ENCODE measurements around the gene ARHGAP23. TPM values are rescaled to one million over a fixed set of nuclear protein-coding genes. Genes with fewer than 3 reads are reported as not detected.
"Not testable (repeated sequence)": the region's sequence is repeated elsewhere in the genome, so short reads cannot be mapped to it uniquely, and the experiment has no call there.

The ARHGAP23 gene
- total RNA-seq, 2 experiments from 2014 or later: 0.73 TPM; not detected in 1

DNA sequence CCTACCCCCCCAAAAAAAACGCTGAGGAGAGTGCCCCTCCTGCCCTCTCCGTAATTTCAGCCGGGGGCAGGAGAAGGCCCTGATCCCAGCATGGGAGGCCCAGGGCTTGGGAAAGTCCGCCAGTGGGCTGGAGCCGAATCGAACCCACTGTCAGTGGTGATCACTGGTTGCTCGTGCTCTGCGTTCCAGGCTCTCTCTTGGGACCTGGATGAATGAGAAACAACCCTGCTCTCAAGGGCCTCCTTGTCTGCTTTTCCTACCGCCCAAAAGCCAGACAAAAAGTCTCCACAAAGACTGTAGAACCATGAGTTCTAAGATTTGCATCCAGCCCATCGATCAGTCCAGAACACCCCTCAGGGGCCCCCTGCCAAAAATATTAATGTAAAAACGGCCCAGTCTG lies 8.1 kb downstream of the ARHGAP23 start:
- no peaks in the 10 kb centered on the region for H3K27me3 Mint-ChIP-seq
- CTCF ChIA-PET: interaction anchor here (0.7 to 1.5 kb wide), 2 partner anchors 13 to 88 kb away, joined by 3 read pairs; no protein-coding TSS in a partner anchor

DNA sequence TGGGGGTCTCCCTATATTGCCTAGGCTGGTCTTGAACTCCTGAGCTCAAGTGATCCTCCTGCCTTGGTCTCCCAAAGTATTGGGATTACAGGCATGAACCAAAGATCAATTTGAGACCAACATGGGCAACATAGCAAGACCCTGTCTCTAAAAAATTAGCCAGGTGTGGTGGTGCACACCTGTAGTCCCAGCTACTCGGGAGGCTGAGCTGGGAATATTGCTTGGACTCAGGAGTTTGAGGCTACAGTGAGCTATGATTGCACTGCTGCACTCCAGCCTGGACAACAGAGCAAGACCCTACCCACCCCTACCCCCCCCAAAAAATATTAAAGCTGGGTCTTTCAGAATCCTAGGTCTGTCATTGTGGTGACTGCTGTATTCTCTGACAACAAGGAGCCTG lies 9.0 kb downstream of the ARHGAP23 start:
- ATAC-seq (ENCODE audit: poor library complexity); H3K27ac Mint-ChIP-seq: not testable (repeated sequence)
- CTCF ChIA-PET: interaction anchor here (0.7 to 1.5 kb wide), 2 partner anchors 14 to 88 kb away, joined by 3 read pairs; no protein-coding TSS in a partner anchor

More for the DNA sequence above, 8.1 kb downstream of the ARHGAP23 start:
- POLR2A ChIA-PET: no interaction called here
- Histone ChIP-seq H3K27ac (ENCODE audit: low read depth in 1 of 2, low read length in 2 of 2) (no peak overlapping the region), H3K4me1 (ENCODE audit: insufficient read depth, low read length) (no peaks in the 10 kb centered on the region), H3K9me3 (ENCODE audit: control insufficient read depth in 1 of 2, insufficient read depth in 1 of 2, low read length in 2 of 2) (no peaks in the 10 kb centered on the region), H3K4me3 (ENCODE audit: low read length) (no peak overlapping the region), H3K27me3 (ENCODE audit: control insufficient read depth in 1 of 2, insufficient read depth in 2 of 2, low read length in 2 of 2) (no peaks in the 10 kb centered on the region), H3K36me3 (ENCODE audit: insufficient read depth, low read length) (no peaks in the 10 kb centered on the region)
- Mint-ChIP-seq H3K4me1 (ENCODE audit: low read depth) (no peaks in the 10 kb centered on the region), H3K36me3 (ENCODE audit: low read depth) (no peaks in the 10 kb centered on the region), H3K4me3 (no peak overlapping the region), H3K9me3 (no peaks in the 10 kb centered on the region), H3K27ac (no peak overlapping the region)
- no peak for TF ChIP-seq CTCF (IDR thresholded peaks at IDR 0.05)
- ATAC-seq (ENCODE audit: poor library complexity) (no peak), DNase-seq (no peak)
- intact Hi-C loops (cut with DNase I, micrococcal nuclease): no loop called here

GRCh38 chr17:38439436-38439835 lies 11.2 kb downstream of the ARHGAP23 start:
- ATAC-seq (ENCODE audit: poor library complexity): no peak
- ChIA-PET CTCF (no interaction called here), POLR2A (no interaction called here)
- DNase-seq: no peak
- H3K27me3 Mint-ChIP-seq: peaks cover 5% of the 10 kb centered on the region
- H3K9me3 Mint-ChIP-seq: no peaks in the 10 kb centered on the region
- no peaks in the 10 kb centered on the region for H3K36me3 ChIP-seq (ENCODE audit: insufficient read depth, low read length)
- H3K4me1 Mint-ChIP-seq (ENCODE audit: low read depth): peaks cover 5% of the 10 kb centered on the region
- H3K27ac ChIP-seq (ENCODE audit: low read depth in 1 of 2, low read length in 2 of 2): no peak overlapping the region
- intact Hi-C loops (cut with DNase I, micrococcal nuclease): no loop called here
- H3K27me3 ChIP-seq (ENCODE audit: control insufficient read depth in 1 of 2, insufficient read depth in 2 of 2, low read length in 2 of 2): no peaks in the 10 kb centered on the region
- no peak for TF ChIP-seq CTCF (IDR thresholded peaks at IDR 0.05)
- no peak overlapping the region for H3K4me3 Mint-ChIP-seq
- no peak overlapping the region for H3K4me3 ChIP-seq (ENCODE audit: low read length)
- no peak overlapping the region for H3K27ac Mint-ChIP-seq
- H3K9me3 ChIP-seq (ENCODE audit: control insufficient read depth in 1 of 2, insufficient read depth in 1 of 2, low read length in 2 of 2): no peaks in the 10 kb centered on the region
- no peaks in the 10 kb centered on the region for H3K36me3 Mint-ChIP-seq (ENCODE audit: low read depth)
- peaks cover 8% of the 10 kb centered on the region for H3K4me1 ChIP-seq (ENCODE audit: insufficient read depth, low read length)

More for the DNA sequence above, 9.0 kb downstream of the ARHGAP23 start:
- H3K9me3 ChIP-seq (ENCODE audit: control insufficient read depth in 1 of 2, insufficient read depth in 1 of 2, low read length in 2 of 2); H3K4me1 ChIP-seq (ENCODE audit: insufficient read depth, low read length); DNase-seq; H3K4me3 ChIP-seq (ENCODE audit: low read length); intact Hi-C loops (cut with DNase I, micrococcal nuclease); H3K27ac ChIP-seq (ENCODE audit: low read depth in 1 of 2, low read length in 2 of 2); H3K36me3 ChIP-seq (ENCODE audit: insufficient read depth, low read length); H3K36me3 Mint-ChIP-seq (ENCODE audit: low read depth); H3K27me3 ChIP-seq (ENCODE audit: control insufficient read depth in 1 of 2, insufficient read depth in 2 of 2, low read length in 2 of 2); H3K27me3 Mint-ChIP-seq; H3K4me1 Mint-ChIP-seq (ENCODE audit: low read depth); H3K9me3 Mint-ChIP-seq; H3K4me3 Mint-ChIP-seq: not testable (repeated sequence)
- POLR2A ChIA-PET: interaction anchor here (1.7 kb wide), 1 partner anchor 10 kb away, joined by 4 read pairs; no protein-coding TSS in a partner anchor

Data from CD4-positive, alpha-beta T cell (primary cell).